PFSK-1 (cell line): ENCODE data around the gene TOM1L2.

Experiments
- FOXP2 ChIP-seq: optimal IDR thresholded peaks from 2 replicates; pipeline ENCODE3; 2011; ENCODE audit warnings: borderline replicate concordance, control low read depth, inconsistent platforms; ENCODE audit not compliant: insufficient read depth; ENCODE audit errors: extremely low read length, extremely low read depth
- POLR2AphosphoS5 ChIP-seq: IDR thresholded peaks from 2 replicates; pipeline ENCODE4 v1.6.1; 2012; ENCODE audit warnings: low read depth, mild to moderate bottlenecking, control low read depth, low read length, moderate library complexity
- REST ChIP-seq, 2 experiments: IDR thresholded peaks; 2 replicates each; pipeline versions ENCODE4 v1.6.1 to v1.8.0; 2011 to 2012; ENCODE audit warnings: low read depth in 2 of 2, low read length in 2 of 2, control low read depth in 1 of 2, inconsistent platforms in 1 of 2, mild to moderate bottlenecking in 1 of 2, moderate library complexity in 1 of 2; ENCODE audit not compliant: insufficient read depth in 1 of 2
- SIN3A ChIP-seq: IDR thresholded peaks from 2 replicates; pipeline ENCODE4 v1.6.1; 2012; ENCODE audit warnings: mild to moderate bottlenecking, low read length, moderate library complexity, borderline replicate concordance; ENCODE audit not compliant: insufficient read depth
- TAF1 ChIP-seq: IDR thresholded peaks from 2 replicates; pipeline ENCODE4 v1.6.1; 2012; ENCODE audit warnings: low read length, control low read depth, borderline replicate concordance; ENCODE audit not compliant: insufficient read depth

TOM1L2 gene

GRCh38 chr17:17798573-17799255, 173.5 kb downstream of the TOM1L2 start:
- no peak for TF ChIP-seq POLR2AphosphoS5
- no peak for TF ChIP-seq FOXP2
- no peak for TF ChIP-seq SIN3A
- TF ChIP-seq TAF1 = no peak
- TF ChIP-seq REST (IDR thresholded peaks at IDR 0.05; ENCODE audit: insufficient read depth in 1 of 2, low read depth in 2 of 2, low read length in 2 of 2) = no peak

- TF ChIP-seq REST (IDR thresholded peaks at IDR 0.05; ENCODE audit: insufficient read depth in 1 of 2, low read depth in 2 of 2, low read length in 2 of 2) = no peak
- no peak for TF ChIP-seq POLR2AphosphoS5
- TF ChIP-seq FOXP2 = peak; percentile 8
- TF ChIP-seq TAF1 = no peak
- TF ChIP-seq SIN3A = no peak
Measured at GRCh38 chr17:17798010-17798556, 174.1 kb downstream of the TOM1L2 start.

GRCh38 chr17:17797119-17797809, 174.9 kb downstream of the TOM1L2 start:
- TF ChIP-seq POLR2AphosphoS5 = 0 out of 2 replicates have a peak, but pooled peaks have one; percentile 17
- TF ChIP-seq FOXP2 = no peak

- TF ChIP-seq POLR2AphosphoS5 = no peak
- TF ChIP-seq FOXP2 = no peak
- no peak for TF ChIP-seq SIN3A
- no peak for TF ChIP-seq TAF1
- no peak for TF ChIP-seq REST (IDR thresholded peaks at IDR 0.05; ENCODE audit: insufficient read depth in 1 of 2, low read depth in 2 of 2, low read length in 2 of 2)
Measured at GRCh38 chr17:17796787-17797061, 175.5 kb downstream of the TOM1L2 start.

GRCh38 chr17:17795946-17796786, 176.0 kb downstream of the TOM1L2 start:
- TF ChIP-seq POLR2AphosphoS5 = no peak
- no peak for TF ChIP-seq FOXP2
- TF ChIP-seq REST (IDR thresholded peaks at IDR 0.05; ENCODE audit: insufficient read depth in 1 of 2, low read depth in 2 of 2, low read length in 2 of 2) = no peak
- TF ChIP-seq TAF1 = no peak
- no peak for TF ChIP-seq SIN3A
